CD1c-positive myeloid dendritic cell (primary cell): ENCODE measurements around the gene PNMT.
A peak's percentile ranks its signal among the peaks of the same experiment; 100 is the strongest.

ENCODE experiments used
- DNase-seq: peaks from one replicate; pipeline ENCODE4 v3.0.0-alpha.2; 2016; ENCODE audit errors: extremely low spot score

PNMT gene

GRCh38 chr17:39667945-39668924 is at the start of gene PNMT:
TSS of gene PNMT (plus strand) at chr17:39668453. CDS start at chr17:39668476, 23 bp downstream.
- DNase-seq = peak; percentile 62

GRCh38 chr17:39618956-39619785 is 49.1 kb upstream of the PNMT start:
- DNase-seq = no peak

GRCh38 chr17:39619786-39620101 is 48.5 kb upstream of the PNMT start:
- DNase-seq = no peak

- peak; percentile 95 for DNase-seq
Measured at GRCh38 chr17:39621523-39622379, 46.5 kb upstream of the PNMT start.

GRCh38 chr17:39622380-39623006 is 45.8 kb upstream of the PNMT start:
- DNase-seq = no peak

GRCh38 chr17:39623356-39623950 is 44.8 kb upstream of the PNMT start:
- peak; percentile 89 for DNase-seq

GRCh38 chr17:39624313-39624712 is 43.9 kb upstream of the PNMT start:
- no peak for DNase-seq

- DNase-seq = no peak
Measured at GRCh38 chr17:39625198-39625785, 43.0 kb upstream of the PNMT start.

GRCh38 chr17:39626171-39627046 is 41.8 kb upstream of the PNMT start, which contains the start of gene PPP1R1B:
TSS of gene PPP1R1B (plus strand) at chr17:39626952. CDS start at chr17:39627393, 441 bp downstream.
- no peak for DNase-seq

GRCh38 chr17:39627047-39627711 is 41.1 kb upstream of the PNMT start:
- no peak for DNase-seq

GRCh38 chr17:39627712-39628516 is 40.3 kb upstream of the PNMT start:
- DNase-seq = no peak

- DNase-seq = no peak
Measured at GRCh38 chr17:39628655-39629493, 39.4 kb upstream of the PNMT start.

- no peak for DNase-seq
Measured at GRCh38 chr17:39629494-39629880, 38.8 kb upstream of the PNMT start.

GRCh38 chr17:39629898-39630297 is 38.4 kb upstream of the PNMT start:
- peak; percentile 47 for DNase-seq

- DNase-seq = no peak
Measured at GRCh38 chr17:39631403-39631802, 36.9 kb upstream of the PNMT start.

- DNase-seq = no peak
Measured at GRCh38 chr17:39632153-39632941, 35.9 kb upstream of the PNMT start.
